ENCODE results near the gene ECHS1.

Gene ECHS1

DNA sequence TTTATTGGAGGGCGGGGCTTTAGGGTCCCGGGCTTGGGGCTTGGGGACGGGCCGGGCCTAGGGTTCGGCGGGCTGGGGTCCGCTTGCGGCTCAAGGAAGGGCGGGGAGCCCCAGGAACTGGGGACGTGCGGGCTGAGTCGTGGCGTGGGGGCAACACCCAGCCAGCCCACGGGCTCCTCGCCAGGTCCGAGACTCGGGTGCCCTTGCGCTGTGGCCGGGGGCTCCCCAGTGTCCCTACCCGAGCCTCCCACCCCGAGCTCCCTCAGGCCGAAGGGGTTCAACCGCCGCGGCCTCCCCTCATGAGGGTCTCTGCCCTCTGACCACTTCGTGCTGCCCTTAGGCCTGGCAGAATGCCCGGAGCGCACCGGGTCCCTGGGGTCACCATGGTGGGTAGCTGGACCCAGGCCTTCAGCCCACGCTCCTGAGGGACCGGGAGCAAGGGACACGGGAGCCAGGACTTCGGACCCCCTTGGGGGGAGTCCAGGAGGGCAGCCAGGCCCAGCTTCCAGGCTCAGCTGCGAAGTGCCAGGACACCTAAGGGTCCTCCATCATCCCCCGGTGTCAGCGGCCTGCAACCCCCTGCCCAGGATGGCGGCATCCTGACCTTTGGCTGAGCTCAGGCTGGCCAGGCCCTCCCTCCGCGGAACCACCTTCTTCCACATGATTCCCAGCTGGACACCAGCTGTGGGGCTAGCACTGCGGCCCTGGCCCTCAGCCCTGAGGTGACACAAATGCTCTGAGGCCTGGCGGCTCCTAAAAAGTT lies 14.8 kb downstream of the ECHS1 start:
- no peak for DNase-seq (ENCODE audit: low read depth)

DNA sequence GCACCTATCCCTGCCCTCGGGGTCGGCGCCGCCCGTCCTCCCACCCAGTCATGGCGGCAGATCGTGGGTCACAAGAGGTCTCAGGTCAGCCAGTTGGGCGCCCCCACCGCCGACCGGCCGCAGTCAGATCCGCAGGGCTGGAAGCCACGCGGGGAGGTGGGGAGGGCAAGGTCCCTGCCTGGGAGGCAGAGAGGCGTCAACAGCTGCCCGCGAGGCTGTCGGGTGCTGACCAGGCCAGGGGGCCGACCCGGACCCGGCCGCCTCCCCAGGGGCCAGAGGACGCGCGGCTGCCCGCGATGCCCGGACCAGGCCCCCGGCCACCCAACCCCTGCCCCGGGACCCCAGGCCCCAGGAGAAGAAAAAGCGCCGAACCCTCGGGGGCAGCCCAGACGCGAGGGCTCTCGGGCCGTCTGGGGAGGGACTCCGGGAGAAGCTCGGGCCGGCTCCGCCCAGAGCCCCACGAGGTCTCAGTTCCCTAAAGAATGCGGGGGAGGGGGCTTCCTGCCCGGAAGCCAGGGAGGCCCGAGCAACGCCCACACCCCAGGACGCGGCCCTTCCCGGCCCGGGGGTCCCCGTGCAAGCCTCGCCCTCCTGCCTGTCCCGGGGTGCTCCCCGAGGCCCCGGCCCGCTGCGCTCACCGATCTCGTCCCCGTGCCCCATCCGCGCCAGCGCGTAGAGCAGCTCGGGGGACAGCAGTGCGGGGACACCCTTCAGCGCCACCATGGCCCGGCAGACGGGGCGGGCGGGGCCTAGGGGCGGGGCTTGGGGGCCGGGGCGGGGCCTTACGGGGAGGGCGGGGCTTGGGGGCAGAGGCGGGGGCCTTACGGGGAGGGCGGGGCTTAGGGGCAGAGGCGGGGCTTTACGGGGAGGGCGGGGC lies 15.6 kb downstream of the ECHS1 start, which contains the start of gene FUOM:
Gene FUOM, minus strand, starts transcription at position 735 of the 877 bp plus-strand sequence. Its CDS starts 12 bp downstream, at position 723.
- peak; percentile 41 for DNase-seq (ENCODE audit: low read depth)

DNA sequence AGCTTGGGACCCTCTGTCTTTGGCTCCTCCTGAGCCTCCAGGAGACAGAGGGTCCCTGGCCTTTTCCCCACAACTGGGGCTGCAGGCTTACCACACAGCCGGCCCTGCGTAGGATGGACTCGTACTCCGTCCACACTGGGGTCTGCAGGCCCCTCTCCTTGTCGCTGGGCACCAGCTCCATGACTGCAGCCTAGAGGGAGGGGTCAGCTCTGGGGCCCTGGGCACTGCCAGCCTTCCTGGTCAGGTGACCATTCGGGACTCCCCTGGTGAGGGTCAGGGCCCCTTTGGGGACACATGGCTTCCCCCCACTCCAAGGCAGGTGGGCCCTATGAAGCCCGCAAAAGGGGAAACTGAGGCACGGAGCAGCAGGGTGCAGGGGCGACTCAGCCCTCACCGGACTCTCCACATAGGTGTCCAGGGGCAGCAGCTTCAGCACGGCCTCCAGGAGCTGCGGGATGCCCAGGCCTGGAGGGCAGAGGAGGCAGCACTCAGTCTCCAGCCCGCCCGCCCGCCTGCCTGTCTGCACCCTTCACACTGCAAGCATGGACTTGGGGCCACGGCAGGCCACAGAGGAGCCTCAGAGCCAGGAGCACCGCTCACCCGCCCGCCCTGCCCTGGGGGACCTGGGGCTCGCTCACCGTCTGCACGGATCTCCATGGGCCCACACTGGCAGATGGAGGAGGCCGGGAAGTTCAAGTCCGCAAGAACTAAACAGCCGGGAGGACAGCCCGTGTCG lies 16.4 kb downstream of the ECHS1 start:
- DNase-seq (ENCODE audit: low read depth) = no peak

DNA sequence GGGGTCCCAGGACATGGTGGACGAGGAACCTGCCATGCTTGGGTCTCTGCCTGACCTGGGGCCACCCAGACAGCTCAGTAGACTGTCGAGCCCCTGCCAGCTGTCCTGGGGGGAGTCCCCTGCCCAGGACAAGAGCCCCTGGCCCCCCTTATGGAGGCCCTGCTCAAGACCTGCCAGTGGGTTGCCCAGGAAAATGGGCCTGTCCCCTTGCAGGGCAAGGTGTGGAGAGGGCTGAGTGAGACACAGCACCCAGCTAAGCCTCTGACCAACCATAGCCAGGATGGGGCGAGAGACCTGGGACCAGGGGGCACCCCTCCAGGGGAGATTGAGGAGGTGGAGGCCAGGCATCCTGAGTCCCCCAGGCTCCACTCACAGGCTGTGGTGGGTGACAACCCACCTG lies 17.2 kb downstream of the ECHS1 start:
- no peak for DNase-seq (ENCODE audit: low read depth)

GRCh38 chr10:133355266-133355665 lies 17.9 kb downstream of the ECHS1 start:
- DNase-seq (ENCODE audit: low read depth) = no peak

GRCh38 chr10:133354672-133355240 lies 18.4 kb downstream of the ECHS1 start:
- no peak for DNase-seq (ENCODE audit: low read depth)

GRCh38 chr10:133353988-133354605 lies 19.1 kb downstream of the ECHS1 start:
- no peak for DNase-seq (ENCODE audit: low read depth)

GRCh38 chr10:133353202-133353959 lies 19.8 kb downstream of the ECHS1 start:
- no peak for DNase-seq (ENCODE audit: low read depth)

- no peak for DNase-seq (ENCODE audit: low read depth)
Measured at GRCh38 chr10:133351408-133352318, 21.5 kb downstream of the ECHS1 start.

- DNase-seq (ENCODE audit: low read depth) = no peak
Measured at GRCh38 chr10:133350950-133351329, 22.2 kb downstream of the ECHS1 start.

- DNase-seq (ENCODE audit: low read depth) = no peak
Measured at GRCh38 chr10:133350283-133350949, 22.7 kb downstream of the ECHS1 start.

DNA sequence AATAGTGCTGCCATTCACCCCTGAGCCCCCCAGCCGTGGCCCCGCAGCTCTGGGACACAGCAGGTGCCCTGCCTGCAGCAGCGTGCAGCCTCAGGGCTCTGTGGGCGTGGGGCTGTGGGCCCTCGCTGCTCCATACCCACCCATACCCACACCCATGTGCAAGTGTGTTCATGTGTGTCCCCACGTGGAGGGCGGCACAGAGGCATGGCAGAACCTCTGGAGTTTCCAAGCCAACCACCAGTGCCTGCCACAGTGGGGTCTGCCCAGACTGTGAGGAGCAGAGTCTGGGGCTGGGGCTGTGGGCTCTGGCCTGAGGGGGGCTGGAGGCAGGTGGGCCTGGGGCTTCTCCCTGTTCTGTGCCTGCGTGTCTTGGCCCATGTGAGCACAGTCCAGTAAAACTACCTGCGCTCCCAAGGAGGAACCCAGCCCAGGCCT lies 23.6 kb downstream of the ECHS1 start:
- no peak for DNase-seq (ENCODE audit: low read depth)

- no peak for DNase-seq (ENCODE audit: low read depth)
Measured at GRCh38 chr10:133349160-133349568, 24.0 kb downstream of the ECHS1 start.

- DNase-seq (ENCODE audit: low read depth) = no peak
Measured at GRCh38 chr10:133347710-133348517, 25.2 kb downstream of the ECHS1 start.

GRCh38 chr10:133346413-133346812 lies 26.7 kb downstream of the ECHS1 start:
- DNase-seq (ENCODE audit: low read depth) = no peak

DNA sequence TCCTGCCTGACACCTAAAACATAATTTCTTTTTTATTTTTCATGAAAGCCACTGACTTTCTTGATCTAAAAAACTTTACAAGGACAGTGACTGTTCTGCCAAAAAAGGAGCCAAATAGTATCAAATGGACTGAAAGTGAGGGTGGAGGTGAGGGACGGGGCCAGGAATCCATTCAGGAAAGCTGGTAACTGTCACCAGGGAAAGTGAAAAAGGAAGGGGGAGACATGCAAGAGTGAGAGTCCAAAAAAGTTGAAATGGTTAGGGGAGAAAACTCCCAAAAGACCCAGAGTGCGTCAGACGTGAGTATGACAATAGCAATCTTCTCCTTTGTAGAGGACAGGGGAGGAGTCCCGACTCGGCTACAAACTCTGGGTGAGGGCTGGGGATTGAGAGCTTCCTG lies 28.9 kb downstream of the ECHS1 start:
- DNase-seq (ENCODE audit: low read depth) = no peak

GRCh38 chr10:133343558-133343957 lies 29.6 kb downstream of the ECHS1 start:
- DNase-seq (ENCODE audit: low read depth) = no peak

GRCh38 chr10:133342942-133343341 lies 30.2 kb downstream of the ECHS1 start:
- no peak for DNase-seq (ENCODE audit: low read depth)
